Mesenchymal stem cell (in vitro differentiated cells and primary cell): ENCODE results near the gene RINL.

Experiments used
- DNase-seq: peaks from one replicate; pipeline ENCODE4 v3.0.0-alpha.2; 2013
- H2AFZ ChIP-seq: one replicate; pipeline ENCODE4 v1.6.1; 2013; ENCODE audit warnings: low read depth, mild to moderate bottlenecking, control low read depth, inconsistent platforms, low read length, moderate library complexity
- H2AK5ac ChIP-seq: 2 replicates; pipeline ENCODE4 v1.6.1; 2013; ENCODE audit warnings: low read length, moderate library complexity, mild to moderate bottlenecking, inconsistent platforms; ENCODE audit not compliant: severe bottlenecking
- H2BK120ac ChIP-seq: one replicate; pipeline ENCODE4 v1.6.1; 2013; ENCODE audit warnings: low read depth, mild to moderate bottlenecking, inconsistent platforms, low read length, moderate library complexity
- H2BK12ac ChIP-seq, 2 experiments: one replicate each; pipeline ENCODE4 v1.6.1; 2013; ENCODE audit warnings: inconsistent platforms in 2 of 2, low read length in 2 of 2, mild to moderate bottlenecking in 2 of 2, moderate library complexity in 2 of 2, control low read depth in 1 of 2
- H2BK15ac ChIP-seq: one replicate; pipeline ENCODE4 v1.6.1; 2013; ENCODE audit warnings: mild to moderate bottlenecking, low read depth, inconsistent platforms; ENCODE audit not compliant: poor library complexity, severe bottlenecking
- H2BK5ac ChIP-seq: 2 replicates; pipeline ENCODE4 v1.6.1; 2013; ENCODE audit warnings: low read depth, mild to moderate bottlenecking, low read length, control low read depth, inconsistent platforms; ENCODE audit not compliant: poor library complexity, severe bottlenecking
- H3K14ac ChIP-seq, 2 experiments: one replicate each; pipeline ENCODE4 v1.6.1; 2013; ENCODE audit warnings: inconsistent platforms in 2 of 2, low read length in 2 of 2, control low read depth in 1 of 2, mild to moderate bottlenecking in 1 of 2, moderate library complexity in 1 of 2
- H3K18ac ChIP-seq, 2 experiments: one replicate each; pipeline ENCODE4 v1.6.1; 2013; ENCODE audit warnings: inconsistent platforms in 2 of 2, low read length in 2 of 2, control low read depth in 1 of 2, low read depth in 1 of 2, mild to moderate bottlenecking in 1 of 2
- H3K23ac ChIP-seq, 2 experiments: one replicate each; pipeline ENCODE4 v1.6.1; 2013; ENCODE audit warnings: inconsistent platforms in 2 of 2, low read length in 2 of 2, mild to moderate bottlenecking in 2 of 2, moderate library complexity in 2 of 2, control low read depth in 1 of 2
- H3K27ac ChIP-seq: 2 replicates; pipeline ENCODE4 v1.5.1; 2013; ENCODE audit warnings: mild to moderate bottlenecking, moderate library complexity, low read length, control low read depth, inconsistent platforms; ENCODE audit not compliant: poor library complexity, severe bottlenecking
- H3K27me3 ChIP-seq, 2 experiments: 2 replicates each; pipeline versions ENCODE4 v1.6.1 to v1.7.0; 2013; ENCODE audit warnings: low read length in 2 of 2, mild to moderate bottlenecking in 2 of 2, moderate library complexity in 2 of 2, control low read depth in 1 of 2, inconsistent platforms in 1 of 2; ENCODE audit not compliant: control insufficient read depth in 1 of 2, insufficient read depth in 1 of 2
- H3K36me3 ChIP-seq, 2 experiments: 2 replicates each; pipeline versions ENCODE4 v1.6.1 to v1.7.0; 2013; ENCODE audit warnings: low read length in 2 of 2, control low read depth in 1 of 2, inconsistent platforms in 1 of 2, low read depth in 1 of 2, mild to moderate bottlenecking in 1 of 2; ENCODE audit not compliant: insufficient read depth in 2 of 2, control insufficient read depth in 1 of 2
- H3K4ac ChIP-seq, 2 experiments: one replicate each; pipeline ENCODE4 v1.6.1; 2013; ENCODE audit warnings: inconsistent platforms in 2 of 2, low read length in 2 of 2, mild to moderate bottlenecking in 2 of 2, moderate library complexity in 2 of 2, control low read depth in 1 of 2, low read depth in 1 of 2
- H3K4me1 ChIP-seq: 2 replicates; pipeline ENCODE4 v1.6.1; 2013; ENCODE audit warnings: low read depth, low read length, control low read depth; ENCODE audit not compliant: control insufficient read depth, insufficient read depth
- H3K4me2 ChIP-seq: 2 replicates; pipeline ENCODE4 v1.6.1; 2013; ENCODE audit warnings: low read length, mild to moderate bottlenecking, inconsistent platforms; ENCODE audit not compliant: poor library complexity, severe bottlenecking
- H3K4me3 ChIP-seq, 2 experiments: 2 replicates each; pipeline versions ENCODE4 v1.5.1 to v1.7.0; 2013; ENCODE audit warnings: low read length in 2 of 2, mild to moderate bottlenecking in 2 of 2, control low read depth in 1 of 2, low read depth in 1 of 2; ENCODE audit not compliant: insufficient read depth in 1 of 2
- H3K79me1 ChIP-seq: replicated peaks from 2 replicates; pipeline ENCODE4 v1.6.1; 2013; ENCODE audit warnings: mild to moderate bottlenecking, control low read depth, low read length, inconsistent platforms; ENCODE audit not compliant: poor library complexity, severe bottlenecking
- H3K9ac ChIP-seq: 2 replicates; pipeline ENCODE4 v1.7.0; 2013; ENCODE audit warnings: mild to moderate bottlenecking, low read length, moderate library complexity
- H3K9me3 ChIP-seq: 2 replicates; pipeline ENCODE4 v1.7.0; 2013; ENCODE audit warnings: mild to moderate bottlenecking, low read length; ENCODE audit not compliant: control insufficient read depth
- H4K8ac ChIP-seq: one replicate; pipeline ENCODE4 v1.6.1; 2013; ENCODE audit warnings: inconsistent platforms, mild to moderate bottlenecking, low read length, moderate library complexity
- H4K91ac ChIP-seq: one replicate; pipeline ENCODE4 v1.6.1; 2013; ENCODE audit warnings: mild to moderate bottlenecking, low read length, inconsistent platforms
- WGBS: methylation state at CpG from one replicate; pipeline ENCODE4 v1.1.7; 2013; ENCODE audit warnings: mixed read lengths; 5-methylcytosine and 5-hydroxymethylcytosine counted together

The RINL gene

GRCh38 chr19:38840583-38840968 lies 37.5 kb downstream of the RINL start:
- Histone ChIP-seq H3K36me3 (peaks cover 95 to 98% of the 10 kb centered on the region in 2 experiments), H3K9me3 (no peaks in the 10 kb centered on the region), H3K4me2 (no peak overlapping the region), H3K27ac (no peak overlapping the region), H3K18ac (no peak overlapping the region), H4K91ac (no peak overlapping the region), H3K4me1 (peaks cover 8% of the 10 kb centered on the region), H3K9ac (peak overlapping the region; percentile 14), H3K4me3 (no peak overlapping the region), H3K79me1 (peaks cover 16% of the 10 kb centered on the region), H2AK5ac (no peak overlapping the region), H2BK5ac (no peak overlapping the region), H2BK15ac (no peak overlapping the region), H4K8ac (no peak overlapping the region), H2AFZ (no peak overlapping the region), H2BK12ac (no peak overlapping the region), H3K14ac (no peak overlapping the region), H3K4ac (no peak overlapping the region), H2BK120ac (no peak overlapping the region), H3K27me3 (no peaks in the 10 kb centered on the region), H3K23ac (no peak overlapping the region)
- DNase-seq, result no peak
- WGBS, result 100% methylated on average over 5 of the region's 5 CpGs

GRCh38 chr19:38839816-38840582 lies 38.1 kb downstream of the RINL start:
- Histone ChIP-seq H3K4ac (no peak overlapping the region), H3K27ac (no peak overlapping the region), H3K18ac (no peak overlapping the region), H2AK5ac (no peak overlapping the region), H3K4me3 (no peak overlapping the region), H3K4me1 (peaks cover 8% of the 10 kb centered on the region), H2BK120ac (no peak overlapping the region), H4K91ac (no peak overlapping the region), H3K14ac (no peak overlapping the region), H3K27me3 (no peaks in the 10 kb centered on the region), H3K79me1 (peaks cover 16% of the 10 kb centered on the region), H3K36me3 (peaks cover 95 to 96% of the 10 kb centered on the region in 2 experiments), H3K4me2 (no peak overlapping the region), H3K23ac (no peak overlapping the region), H2AFZ (no peak overlapping the region), H2BK15ac (no peak overlapping the region), H2BK5ac (no peak overlapping the region), H3K9ac (peak overlapping the region; percentile 34), H3K9me3 (no peaks in the 10 kb centered on the region), H2BK12ac (no peak overlapping the region), H4K8ac (no peak overlapping the region)
- DNase-seq, result no peak
- 94% methylated on average over 23 of the region's 28 CpGs for WGBS

- Histone ChIP-seq H3K27ac (no peak overlapping the region), H4K91ac (no peak overlapping the region), H3K23ac (no peak overlapping the region), H3K14ac (no peak overlapping the region), H3K79me1 (peaks cover 13% of the 10 kb centered on the region), H2BK12ac (no peak overlapping the region), H4K8ac (no peak overlapping the region), H3K4me3 (no peak overlapping the region), H2BK15ac (no peak overlapping the region), H2AFZ (no peak overlapping the region), H3K9ac (peak overlapping the region; percentile 34), H2BK5ac (no peak overlapping the region), H3K4me1 (peaks cover 8% of the 10 kb centered on the region), H2AK5ac (no peak overlapping the region), H3K36me3 (peaks cover 88 to 92% of the 10 kb centered on the region in 2 experiments), H3K9me3 (no peaks in the 10 kb centered on the region), H2BK120ac (no peak overlapping the region), H3K4ac (no peak overlapping the region), H3K4me2 (no peak overlapping the region), H3K18ac (no peak overlapping the region), H3K27me3 (no peaks in the 10 kb centered on the region)
- DNase-seq, result no peak
- 98% methylated on average over 11 of the region's 12 CpGs for WGBS
These were observed 38.9 kb downstream of the RINL start for GRCh38 chr19:38838986-38839761.

- Histone ChIP-seq H2BK5ac (no peak overlapping the region), H4K8ac (peak overlapping the region; percentile 67), H3K36me3 (peaks cover 80 to 84% of the 10 kb centered on the region in 2 experiments), H3K23ac (no peak overlapping the region), H3K9me3 (no peaks in the 10 kb centered on the region), H3K4me1 (peaks cover 8% of the 10 kb centered on the region), H2BK15ac (no peak overlapping the region), H3K4me3 (no peak overlapping the region), H3K27ac (peak overlapping the region; percentile 9), H3K79me1 (peaks cover 13% of the 10 kb centered on the region), H4K91ac (no peak overlapping the region), H3K18ac (no peak overlapping the region), H2BK120ac (no peak overlapping the region), H2BK12ac (no peak overlapping the region), H3K4me2 (no peak overlapping the region), H3K14ac (no peak overlapping the region), H3K9ac (peak overlapping the region; percentile 8), H2AFZ (no peak overlapping the region), H3K4ac (no peak overlapping the region), H2AK5ac (no peak overlapping the region), H3K27me3 (no peaks in the 10 kb centered on the region)
- 90% methylated on average over 19 of the region's 19 CpGs for WGBS
- no peak for DNase-seq
These were observed 39.7 kb downstream of the RINL start for GRCh38 chr19:38838208-38838985.
